Panc1 (cell line): ENCODE measurements around the gene PALD1. TPM values are rescaled to one million over a fixed set of nuclear protein-coding genes. Genes with fewer than 3 reads are reported as not detected.

Experiments used
- ATAC-seq: fragments of 200-7000 bp; cut with Tn5 transposase; 2 replicates; pipeline ENCODE4 v1.9.1; 2020; ENCODE audit warnings: mild to moderate bottlenecking, moderate library complexity
- BruUV-seq: library from RNA; stranded (reverse); fragments of 400-500 nt; replicated peaks from 2 replicates; lab custom pipeline; 2021; lab: Mats Ljungman, UMichigan
- CTCF ChIA-PET: fragments of 300-600 bp; sonication (Branson Sonifier 250); formaldehyde crosslinking; loops from one replicate; lab custom pipeline; 2022; ENCODE audit warnings: antibody characterized with exemption; lab: Charles Lee
- POLR2A ChIA-PET: fragments of 300-600 bp; sonication (Branson Sonifier 250); formaldehyde crosslinking; loops from one replicate; lab custom pipeline; 2022; ENCODE audit warnings: antibody characterized with exemption; lab: Charles Lee
- DNase-seq: peaks from one replicate; pipeline ENCODE4 v3.0.0-alpha.2; 2010; ENCODE audit warnings: low read depth, low spot score
- H3K27ac ChIP-seq: 2 replicates; pipeline ENCODE4 v1.5.1; 2011; ENCODE audit warnings: mild to moderate bottlenecking, low read length, inconsistent platforms
- H3K27me3 ChIP-seq: fragments of 200-500 bp; sonication (Bioruptor generic); 2 replicates; pipeline ENCODE4 v1.6.0; 2014; ENCODE audit warnings: low read length, inconsistent platforms; ENCODE audit not compliant: control insufficient read depth, insufficient read depth
- H3K36me3 ChIP-seq: fragments of 200-500 bp; sonication (Bioruptor generic); 2 replicates; pipeline ENCODE4 v1.5.1; 2014; ENCODE audit warnings: inconsistent platforms, mild to moderate bottlenecking, low read length, moderate library complexity; ENCODE audit not compliant: control insufficient read depth, insufficient read depth
- H3K4me1 ChIP-seq: 2 replicates; pipeline ENCODE4 v1.5.1; 2011; ENCODE audit warnings: inconsistent platforms, mild to moderate bottlenecking, low read length, moderate library complexity; ENCODE audit not compliant: control insufficient read depth, insufficient read depth
- H3K4me3 ChIP-seq, 2 experiments: 2 replicates each; pipeline ENCODE4 v1.5.1; 2011 to 2012; ENCODE audit warnings: low read depth in 2 of 2, low read length in 2 of 2, mild to moderate bottlenecking in 2 of 2, inconsistent platforms in 1 of 2, moderate library complexity in 1 of 2
- H3K9me3 ChIP-seq: fragments of 200-500 bp; sonication (Bioruptor generic); 2 replicates; pipeline ENCODE4 v1.5.1; 2014; ENCODE audit warnings: low read depth, mild to moderate bottlenecking, inconsistent platforms, low read length, moderate library complexity; ENCODE audit not compliant: control insufficient read depth, insufficient read depth
- CTCF ChIP-seq: fragments of 450-650 bp; IDR thresholded peaks from 2 replicates; pipeline ENCODE4 v1.5.1; 2017; ENCODE audit warnings: mild to moderate bottlenecking
- POLR2AphosphoS5 ChIP-seq: IDR thresholded peaks from 2 replicates; pipeline ENCODE4 v1.6.1; 2012; ENCODE audit warnings: mild to moderate bottlenecking, low read depth, low read length, moderate library complexity
- REST ChIP-seq, 2 experiments: IDR thresholded peaks; 2 replicates each; pipeline ENCODE4 v1.6.1; 2011 to 2012; ENCODE audit warnings: low read depth in 2 of 2, control low read depth in 1 of 2, low read length in 1 of 2, mild to moderate bottlenecking in 1 of 2, moderate library complexity in 1 of 2; ENCODE audit not compliant: insufficient read depth in 1 of 2
- SIN3A ChIP-seq: IDR thresholded peaks from 2 replicates; pipeline ENCODE4 v1.6.1; 2012; ENCODE audit warnings: low read depth, mild to moderate bottlenecking, low read length, moderate library complexity, borderline replicate concordance; ENCODE audit not compliant: insufficient read depth
- TCF7L2 ChIP-seq: IDR thresholded peaks from 2 replicates; pipeline ENCODE4 v1.6.1; 2011; ENCODE audit warnings: mild to moderate bottlenecking, low read depth, low read length, inconsistent platforms
- in situ Hi-C: cut with HindIII; loops from 2 replicates; pipeline ENCODE4 v1.10.0; 2016; ENCODE audit warnings: low sequenced_read_pairs, low pct_unique_long_range_greater_than_20kb
- intact Hi-C: fragments of 100-400 bp; cut with micrococcal nuclease; formaldehyde crosslinking; loops from one replicate; pipeline ENCODE4 v1.10.0; 2022; ENCODE audit not compliant: unreplicated experiment
- total RNA-seq: library from RNA; stranded (reverse); gene quantifications from one replicate; pipeline ENCODE4 v1.2.1, GENCODE V29; 2021; ENCODE audit not compliant: unreplicated experiment

Gene PALD1
- total RNA-seq, 1 experiment from 2014 or later = 3.0 TPM

GRCh38 chr10:70601746-70602145 is 123.2 kb downstream of the PALD1 start:
- ChIA-PET POLR2A (no interaction called here), CTCF (interaction anchor here (0.6 kb wide), 1 partner anchor 428 kb away, joined by 4 read pairs; no protein-coding TSS in a partner anchor)
- no peak for ATAC-seq
- Histone ChIP-seq H3K9me3 (no peaks in the 10 kb centered on the region), H3K4me1 (no peaks in the 10 kb centered on the region), H3K27ac (no peak overlapping the region), H3K27me3 (no peaks in the 10 kb centered on the region), H3K36me3 (no peaks in the 10 kb centered on the region), H3K4me3 (no peak overlapping the region)
- intact Hi-C loops = no loop called here
- DNase-seq = no peak
- TF ChIP-seq POLR2AphosphoS5 (no peak), SIN3A (no peak), TCF7L2 (no peak), CTCF (no peak), REST (IDR thresholded peaks at IDR 0.05; ENCODE audit: insufficient read depth in 1 of 2, low read depth in 2 of 2, low read length in 1 of 2) (no peak)
- in situ Hi-C loops = no loop called here
- no TSS peak for BruUV-seq

- in situ Hi-C loops (no loop called here), intact Hi-C loops (no loop called here)
- DNase-seq (no peak), ATAC-seq (no peak)
- no peaks in the 10 kb centered on the region for H3K4me1 ChIP-seq
- BruUV-seq = no TSS peak
- no peak within 1 kb of the TSS for H3K27ac ChIP-seq
- H3K9me3 ChIP-seq = no peaks in the 10 kb centered on the region
- H3K4me3 ChIP-seq = no peak within 1 kb of the TSS
- no peaks in the 10 kb centered on the region for H3K36me3 ChIP-seq
- ChIA-PET POLR2A (no interaction called here), CTCF (no interaction called here)
- TF ChIP-seq REST (IDR thresholded peaks at IDR 0.05; ENCODE audit: insufficient read depth in 1 of 2, low read depth in 2 of 2, low read length in 1 of 2) (no peak), POLR2AphosphoS5 (no peak), TCF7L2 (no peak), SIN3A (no peak), CTCF (no peak)
- H3K27me3 ChIP-seq = no peaks in the 10 kb centered on the region
Observed at GRCh38 chr10:70602665-70603448, 124.3 kb downstream of the PALD1 start, which contains the start of gene PRF1. PRF1 (minus strand) TSS chr10:70602741; CDS start chr10:70600902, 1,839 bp downstream.
